Activated naive CD8-positive, alpha-beta T cell treated with anti-CD3 and anti-CD28 coated beads, Interleukin-2, amount 10 ng/mL, durations not matched to agents 7 days and 5 days (primary cell): ENCODE data around the gene GSTO1. TPM values are rescaled to one million over a fixed set of nuclear protein-coding genes. Genes with fewer than 3 reads are reported as not detected.

Source experiments
- ATAC-seq: fragments of 150-1000 bp; cut with Tn5 transposase; one replicate; pipeline ENCODE4 v1.10.0; 2021; ENCODE audit warnings: low read depth, moderate library complexity
- POLR2A ChIA-PET: fragments of 350-600 bp; sonication (Branson Sonifier 250); formaldehyde crosslinking; loops from one replicate; lab custom pipeline; 2021; ENCODE audit warnings: antibody characterized with exemption; lab: Charles Lee
- DNase-seq: peaks from one replicate; pipeline ENCODE4 v3.0.0; 2021
- H3K27ac Mint-ChIP-seq: one replicate; pipeline ENCODE4 v1.8.0; 2022; ENCODE audit warnings: mild to moderate bottlenecking, mixed read lengths
- H3K27me3 Mint-ChIP-seq: one replicate; pipeline ENCODE4 v1.8.0; 2022; ENCODE audit warnings: mild to moderate bottlenecking, moderate library complexity, mixed read lengths
- H3K36me3 Mint-ChIP-seq: one replicate; pipeline ENCODE4 v1.8.0; 2021; ENCODE audit warnings: mild to moderate bottlenecking, mixed read lengths
- H3K4me1 Mint-ChIP-seq: one replicate; pipeline ENCODE4 v1.8.0; 2021; ENCODE audit warnings: mixed read lengths
- H3K4me3 Mint-ChIP-seq: one replicate; pipeline ENCODE4 v1.8.0; 2022; ENCODE audit warnings: mild to moderate bottlenecking, moderate library complexity, mixed read lengths
- H3K9me3 Mint-ChIP-seq: one replicate; pipeline ENCODE4 v1.8.0; 2021; ENCODE audit warnings: mixed read lengths
- total RNA-seq, 2 experiments: library from RNA; stranded (reverse); gene quantifications; one replicate each; pipeline ENCODE4 v1.2.3, GENCODE V29; 2021

The GSTO1 gene
- total RNA-seq, 2 experiments from 2014 or later: 92.2 to 97.7 TPM

GRCh38 chr10:104293011-104293410, 38.3 kb downstream of the GSTO1 start:
- Mint-ChIP-seq H3K36me3 (no peaks in the 10 kb centered on the region), H3K27ac (no peak overlapping the region), H3K27me3 (peaks cover 30% of the 10 kb centered on the region), H3K4me1 (peaks cover 14% of the 10 kb centered on the region), H3K4me3 (no peak overlapping the region), H3K9me3 (no peaks in the 10 kb centered on the region)
- POLR2A ChIA-PET: interaction anchor here (1.0 to 2.2 kb wide), 3 partner anchors 19 to 60 kb away, joined by 4 to 6 read pairs (median 5); partner anchors contain the start of gene CFAP58
- DNase-seq: no peak
- ATAC-seq: no peak

DNA sequence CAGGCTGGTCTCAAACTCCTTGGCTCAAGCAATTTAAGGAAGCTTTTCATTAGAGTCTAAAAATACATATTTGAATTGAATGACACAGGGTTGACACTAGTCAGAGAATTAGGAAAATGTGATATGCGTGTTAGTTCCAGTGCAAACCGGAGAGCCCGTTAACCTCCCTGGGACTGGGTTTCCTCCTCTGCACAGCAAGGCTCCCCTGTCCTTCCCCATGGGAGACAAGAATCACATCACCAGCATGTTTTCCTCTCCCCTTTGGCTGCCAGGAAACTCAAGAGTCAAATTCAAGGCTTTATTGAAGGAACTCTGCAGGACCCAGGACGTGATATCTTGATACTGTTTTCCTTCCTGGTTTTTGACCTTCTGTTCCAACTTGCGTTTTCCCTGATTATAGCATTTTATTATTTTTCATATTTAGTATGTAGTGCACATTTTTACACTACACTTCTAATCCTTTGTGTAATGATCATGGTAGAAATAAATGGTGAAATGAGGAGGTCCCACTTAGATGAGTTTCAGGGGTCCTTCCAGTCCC, 39.2 kb downstream of the GSTO1 start:
- DNase-seq (no peak), ATAC-seq (no peak)
- Mint-ChIP-seq H3K4me3 (no peak overlapping the region), H3K9me3 (no peaks in the 10 kb centered on the region), H3K4me1 (peaks cover 14% of the 10 kb centered on the region), H3K27ac (no peak overlapping the region), H3K36me3 (no peaks in the 10 kb centered on the region), H3K27me3 (peaks cover 29% of the 10 kb centered on the region)
- POLR2A ChIA-PET: interaction anchor here (1.0 to 2.2 kb wide), 2 partner anchors 18 to 60 kb away, joined by 5 to 6 read pairs; partner anchors contain the start of gene CFAP58

DNA sequence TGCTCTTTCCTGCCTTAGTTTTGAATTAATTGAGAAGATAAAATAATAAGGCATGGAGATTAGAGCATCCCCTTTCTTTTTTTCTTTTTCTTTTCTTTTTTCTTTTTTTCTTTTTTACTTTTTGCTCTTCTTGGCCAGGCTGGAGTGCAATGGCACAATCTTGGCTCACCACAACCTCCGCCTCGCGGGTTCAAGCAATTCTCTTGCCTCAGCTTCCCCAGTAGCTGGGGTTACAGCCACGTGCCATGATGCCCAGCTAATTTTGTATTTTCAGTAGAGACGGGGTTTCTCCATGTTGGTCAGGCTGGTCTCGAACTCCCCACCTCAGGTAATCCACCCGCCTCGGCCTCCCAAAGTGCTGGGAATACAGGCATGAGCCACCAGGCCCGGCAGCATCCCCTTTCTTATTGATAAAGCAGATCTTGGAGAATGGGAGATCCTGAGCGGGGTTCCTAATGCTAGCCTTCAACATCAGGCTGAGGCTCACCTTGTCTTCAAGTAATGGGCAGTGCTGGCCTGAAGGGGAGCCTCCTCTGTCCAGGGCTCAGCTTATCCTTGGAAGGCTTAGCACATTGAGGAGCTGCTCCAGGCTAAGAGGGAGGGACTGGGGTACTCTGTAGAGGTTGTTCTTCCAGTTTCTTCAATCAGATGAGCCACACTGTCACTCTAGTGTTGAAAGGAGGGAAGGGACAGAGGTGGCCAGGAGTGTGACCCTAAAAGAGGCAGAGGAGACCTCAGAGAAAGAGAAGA, 42.2 kb downstream of the GSTO1 start:
- Mint-ChIP-seq H3K36me3 (no peaks in the 10 kb centered on the region), H3K27ac (no peak overlapping the region), H3K4me3 (no peak overlapping the region), H3K27me3 (peaks cover 9% of the 10 kb centered on the region), H3K4me1 (peaks cover 30% of the 10 kb centered on the region), H3K9me3 (peaks cover 1% of the 10 kb centered on the region)
- DNase-seq (no peak), ATAC-seq (no peak)
- POLR2A ChIA-PET: interaction anchor here (1.6 kb wide), 1 partner anchor 41 kb away, joined by 4 read pairs; the partner anchor contains the start of gene ITPRIP

- Mint-ChIP-seq H3K4me3 (no peak overlapping the region), H3K36me3 (peaks cover 4% of the 10 kb centered on the region), H3K27ac (no peak overlapping the region), H3K4me1 (peaks cover 27% of the 10 kb centered on the region), H3K27me3 (peaks cover 9% of the 10 kb centered on the region), H3K9me3 (peaks cover 4% of the 10 kb centered on the region)
- peak; percentile 57 for DNase-seq
- POLR2A ChIA-PET: interaction anchor here (3.7 kb wide), 1 partner anchor 40 kb away, joined by 13 read pairs; the partner anchor contains the start of gene ITPRIP
- no peak for ATAC-seq
These were observed 43.3 kb downstream of the GSTO1 start for GRCh38 chr10:104297697-104298660.

GRCh38 chr10:104299031-104299904, 44.6 kb downstream of the GSTO1 start:
- no peak for DNase-seq
- POLR2A ChIA-PET: interaction anchor here (3.7 kb wide), 1 partner anchor 39 kb away, joined by 13 read pairs; the partner anchor contains the start of gene ITPRIP
- peaks cover 9% of the 10 kb centered on the region for H3K27me3 Mint-ChIP-seq
- no peak overlapping the region for H3K4me3 Mint-ChIP-seq
- H3K9me3 Mint-ChIP-seq: peaks cover 11% of the 10 kb centered on the region
- peaks cover 36% of the 10 kb centered on the region for H3K4me1 Mint-ChIP-seq
- no peak overlapping the region for H3K27ac Mint-ChIP-seq
- peaks cover 12% of the 10 kb centered on the region for H3K36me3 Mint-ChIP-seq
- no peak for ATAC-seq

- no peak for ATAC-seq
- peaks cover 4% of the 10 kb centered on the region for H3K27me3 Mint-ChIP-seq
- H3K36me3 Mint-ChIP-seq: peaks cover 14% of the 10 kb centered on the region
- no peak for DNase-seq
- H3K9me3 Mint-ChIP-seq: peaks cover 11% of the 10 kb centered on the region
- H3K4me1 Mint-ChIP-seq: peaks cover 36% of the 10 kb centered on the region
- no peak overlapping the region for H3K4me3 Mint-ChIP-seq
- H3K27ac Mint-ChIP-seq: peak overlapping the region; percentile 84
- POLR2A ChIA-PET: interaction anchor here (1.0 to 3.7 kb wide), 2 partner anchors 31 to 38 kb away, joined by 4 to 13 read pairs; partner anchors contain the start of genes GSTO2 and ITPRIP
These were observed 45.5 kb downstream of the GSTO1 start for GRCh38 chr10:104300002-104300735.

DNA sequence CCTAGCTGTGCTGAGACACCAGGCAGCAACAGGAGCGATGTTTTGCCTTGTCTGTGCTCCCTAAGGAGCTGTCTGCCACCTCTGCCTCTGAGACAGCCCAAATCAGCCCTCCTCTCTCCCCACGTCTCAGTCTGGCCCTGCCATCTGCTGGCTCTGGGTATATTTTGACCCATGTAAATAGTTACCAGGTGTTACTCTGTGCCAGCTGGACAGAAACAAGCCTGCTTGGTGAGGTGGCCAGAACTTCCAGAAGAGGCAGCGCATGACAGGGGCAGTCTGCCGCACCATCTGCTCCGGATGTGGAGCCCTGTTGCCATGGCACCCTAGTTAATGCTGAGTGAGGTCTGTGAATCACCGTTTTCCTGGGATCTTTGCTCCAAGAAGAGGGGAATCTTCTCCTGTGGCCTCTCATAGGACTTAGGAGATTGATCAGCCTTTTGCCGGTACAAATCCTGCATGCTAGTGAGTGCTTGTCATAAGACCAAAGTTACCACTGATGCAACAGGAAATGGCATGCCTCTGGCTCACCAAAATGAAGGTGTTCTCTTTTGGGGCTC, 46.1 kb downstream of the GSTO1 start:
- peaks cover 4% of the 10 kb centered on the region for H3K27me3 Mint-ChIP-seq
- peaks cover 11% of the 10 kb centered on the region for H3K9me3 Mint-ChIP-seq
- H3K4me3 Mint-ChIP-seq: peak overlapping the region; percentile 51
- ATAC-seq (peak; percentile 69), DNase-seq (no peak)
- peaks cover 14% of the 10 kb centered on the region for H3K36me3 Mint-ChIP-seq
- POLR2A ChIA-PET: interaction anchor here (1.0 to 3.7 kb wide), 2 partner anchors 32 to 38 kb away, joined by 4 to 13 read pairs; partner anchors contain the start of genes GSTO2 and ITPRIP
- peaks cover 39% of the 10 kb centered on the region for H3K4me1 Mint-ChIP-seq
- H3K27ac Mint-ChIP-seq: peak overlapping the region; percentile 84

DNA sequence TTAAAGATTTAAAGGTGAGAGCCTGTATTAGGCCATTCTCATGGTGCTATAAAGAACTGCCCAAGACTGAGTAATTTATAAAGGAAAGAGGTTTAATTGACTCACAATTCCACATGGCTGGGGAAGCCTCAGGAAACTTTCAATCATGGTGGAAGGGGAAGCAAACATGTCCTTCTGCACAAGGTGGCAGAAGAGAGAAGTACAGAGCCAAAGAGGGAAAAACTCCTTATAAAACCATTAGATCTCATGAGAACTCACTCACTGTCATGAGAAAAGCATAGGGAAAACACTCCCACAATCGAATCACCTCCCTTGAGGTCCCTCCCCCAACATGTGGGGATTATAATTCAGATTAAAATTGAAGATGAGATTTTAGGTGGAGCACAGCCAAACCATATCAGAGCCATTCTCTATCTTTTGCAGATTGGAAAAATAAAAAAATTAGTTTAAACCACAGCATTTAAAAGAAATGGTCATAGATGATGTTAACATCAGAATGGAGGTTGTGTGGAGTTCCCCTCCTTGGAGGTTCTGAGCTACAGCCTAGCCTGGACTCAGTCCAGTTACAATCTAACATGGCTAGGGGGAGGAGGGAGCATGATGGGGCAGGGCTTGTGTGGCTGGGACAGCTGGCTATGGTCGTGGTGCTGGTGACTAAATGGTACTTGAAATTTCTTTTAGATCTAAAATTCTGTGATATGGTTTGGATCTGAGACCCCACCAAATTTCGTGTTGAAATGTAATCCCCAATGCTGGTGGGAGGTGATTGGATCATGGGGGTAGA, 47.4 kb downstream of the GSTO1 start:
- Mint-ChIP-seq H3K27ac (peak overlapping the region; percentile 84), H3K27me3 (peaks cover 3% of the 10 kb centered on the region), H3K9me3 (peaks cover 11% of the 10 kb centered on the region), H3K4me1 (peaks cover 42% of the 10 kb centered on the region), H3K4me3 (no peak overlapping the region), H3K36me3 (peaks cover 14% of the 10 kb centered on the region)
- DNase-seq (no peak), ATAC-seq (no peak)
- POLR2A ChIA-PET: no interaction called here

DNA sequence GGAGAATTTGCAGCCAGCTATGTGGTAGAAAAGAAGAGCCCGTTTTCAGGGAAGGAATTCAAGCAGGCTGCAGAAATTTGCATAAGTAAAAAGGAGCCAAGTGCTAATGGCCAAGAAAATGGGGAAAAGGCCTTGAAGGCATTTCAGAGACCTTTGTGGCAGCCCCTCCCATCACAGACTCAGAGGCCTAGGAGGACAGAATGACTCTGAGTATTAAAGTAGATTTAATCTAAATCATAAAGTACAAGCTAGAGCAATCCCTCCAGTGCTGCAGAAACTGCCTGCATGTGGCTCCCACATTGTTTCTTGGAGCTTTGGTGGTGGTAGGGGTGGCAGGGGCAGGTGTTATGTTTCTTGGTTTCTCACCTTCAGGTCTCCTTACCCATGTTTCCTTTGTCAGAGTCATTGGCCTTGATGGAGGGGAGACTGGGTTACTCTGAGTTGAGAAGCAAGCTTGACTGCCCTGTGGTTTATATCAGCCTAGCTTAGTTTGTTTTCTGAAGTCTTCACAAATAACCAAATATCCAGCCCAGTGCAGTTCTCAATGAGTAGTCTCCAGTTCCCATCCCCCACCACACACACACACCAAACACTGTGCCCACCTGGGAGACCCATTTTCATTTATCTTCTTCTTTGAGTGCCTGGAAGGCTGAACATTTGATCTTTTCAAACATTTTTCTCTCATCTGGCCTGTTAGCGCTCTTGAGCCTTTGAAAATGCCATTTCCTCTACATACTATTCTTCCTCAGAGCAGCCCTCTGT, 49.1 kb downstream of the GSTO1 start:
- POLR2A ChIA-PET: interaction anchor here (0.8 to 2.0 kb wide), 3 partner anchors 20 to 50 kb away, joined by 4 to 6 read pairs (median 5); partner anchors contain the start of genes CFAP58 and ITPRIP
- ATAC-seq (no peak), DNase-seq (no peak)
- Mint-ChIP-seq H3K27me3 (peaks cover 3% of the 10 kb centered on the region), H3K36me3 (peaks cover 17% of the 10 kb centered on the region), H3K4me3 (no peak overlapping the region), H3K9me3 (peaks cover 11% of the 10 kb centered on the region), H3K27ac (peak overlapping the region; percentile 32), H3K4me1 (peaks cover 57% of the 10 kb centered on the region)

DNA sequence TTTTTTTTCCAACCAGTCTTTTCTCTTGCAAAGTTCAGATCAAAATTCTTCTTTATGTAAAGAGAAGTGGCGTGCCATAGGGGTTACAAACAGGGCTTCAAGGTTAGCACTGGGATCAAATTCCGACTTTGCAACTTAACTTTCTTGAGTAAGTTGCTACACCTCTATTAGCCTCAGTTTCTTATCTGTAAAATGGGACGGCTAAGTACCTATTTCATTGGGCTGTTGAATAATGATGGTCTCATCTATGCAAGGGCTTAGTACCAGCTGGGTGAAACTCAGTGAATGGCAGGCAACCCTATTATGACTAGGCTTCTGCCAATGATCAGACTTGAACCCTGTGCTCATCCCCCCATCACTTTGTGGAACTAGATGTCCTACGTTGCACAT, 49.7 kb downstream of the GSTO1 start:
- Mint-ChIP-seq H3K4me1 (peaks cover 61% of the 10 kb centered on the region), H3K27ac (peak overlapping the region; percentile 32), H3K4me3 (no peak overlapping the region), H3K36me3 (peaks cover 19% of the 10 kb centered on the region), H3K27me3 (peaks cover 3% of the 10 kb centered on the region), H3K9me3 (peaks cover 11% of the 10 kb centered on the region)
- DNase-seq (no peak), ATAC-seq (no peak)
- POLR2A ChIA-PET: interaction anchor here (0.8 to 4.3 kb wide), 4 partner anchors 17 to 49 kb away, joined by 4 to 19 read pairs (median 6); partner anchors contain the start of genes CFAP58 and ITPRIP
